ENCODE data around the gene CRTC1.

- TF ChIP-seq CTCF (IDR thresholded peaks at IDR 0.05; ENCODE audit: low read depth, low read length, poor library complexity, severe bottlenecking) = no peak
- no peak for TF ChIP-seq EZH2phosphoT487 (IDR thresholded peaks at IDR 0.05; ENCODE audit: borderline replicate concordance, low read length)
These were observed 71.0 kb downstream of the CRTC1 start for GRCh38 chr19:18754501-18754900.

Measured in DOHH2 (cell line).